HepG2 (cell line): Measurements from ENCODE around the gene POLR1H. TPM values are rescaled to one million over a fixed set of nuclear protein-coding genes. Genes with fewer than 3 reads are reported as not detected.

ENCODE experiments used
- CC2D1A ChIP-seq: sonication (generic); formaldehyde crosslinking; IDR thresholded peaks from 2 replicates; pipeline ENCODE4 v1.8.1; 2023; ENCODE audit warnings: mild to moderate bottlenecking, missing genetic modification reagents
- CREM ChIP-seq, 2 experiments: sonication (generic) in 1 of 2; formaldehyde crosslinking in 1 of 2; IDR thresholded peaks; 2 replicates each; pipeline versions ENCODE4 v1.4.0 to v1.6.1; 2016 to 2020; ENCODE audit warnings: antibody characterized with exemption in 1 of 2, mild to moderate bottlenecking in 1 of 2, missing genetic modification reagents in 1 of 2
- GRHL1 ChIP-seq: sonication (generic); formaldehyde crosslinking; conservative IDR thresholded peaks from 2 replicates; pipeline ENCODE4 v1.8.0; 2022; ENCODE audit warnings: missing genetic modification reagents
- IRX3 ChIP-seq: sonication (generic); formaldehyde crosslinking; IDR thresholded peaks from 2 replicates; pipeline ENCODE4 v1.8.1; 2023; ENCODE audit warnings: mild to moderate bottlenecking, low read depth, missing genetic modification reagents, borderline replicate concordance
- MTF2 ChIP-seq: sonication (generic); formaldehyde crosslinking; IDR thresholded peaks from 2 replicates; pipeline ENCODE4 v1.5.0; 2020; ENCODE audit warnings: missing genetic modification reagents, borderline replicate concordance
- NR2F2 ChIP-seq: IDR thresholded peaks from 2 replicates; pipeline ENCODE4 v1.6.1; 2012; ENCODE audit warnings: low read depth, inconsistent platforms, borderline replicate concordance
- PHF21A ChIP-seq: sonication (generic); formaldehyde crosslinking; IDR thresholded peaks from 2 replicates; pipeline ENCODE4 v1.5.0; 2020; ENCODE audit warnings: mild to moderate bottlenecking, missing genetic modification reagents
- RARA ChIP-seq: IDR thresholded peaks from 2 replicates; pipeline ENCODE4 v1.6.1; 2016; ENCODE audit warnings: missing genetic modification reagents, missing compliant biosample characterization
- SMARCE1 ChIP-seq: fragments of 450-650 bp; IDR thresholded peaks from 2 replicates; pipeline ENCODE4 v1.6.1; 2017; ENCODE audit warnings: borderline replicate concordance
- SRF ChIP-seq: IDR thresholded peaks from 2 replicates; pipeline ENCODE4 v1.6.1; 2011; ENCODE audit warnings: mild to moderate bottlenecking, low read depth, low read length, moderate library complexity
- ZBTB4 ChIP-seq: sonication (generic); formaldehyde crosslinking; IDR thresholded peaks from 2 replicates; pipeline ENCODE4 v1.4.0; 2020; ENCODE audit warnings: missing genetic modification reagents, mild to moderate bottlenecking, borderline replicate concordance
- ZKSCAN5 ChIP-seq: sonication (generic); formaldehyde crosslinking; IDR thresholded peaks from 2 replicates; pipeline ENCODE4 v1.5.1; 2020; ENCODE audit warnings: mild to moderate bottlenecking, missing genetic modification reagents
- ZNF281 ChIP-seq: sonication (generic); formaldehyde crosslinking; IDR thresholded peaks from 2 replicates; pipeline ENCODE4 v1.4.0; 2020; ENCODE audit warnings: missing genetic modification reagents, borderline replicate concordance
- ZNF335 ChIP-seq: sonication (generic); formaldehyde crosslinking; IDR thresholded peaks from 2 replicates; pipeline ENCODE4 v1.4.0; 2020; ENCODE audit warnings: missing genetic modification reagents
- polyA plus RNA-seq, 8 experiments: library from polyadenylated mRNA; depleted of rRNA in 3 of 8; stranded (reverse) in 7 of 8; unstranded in 1 of 8; fragments of >200 nt; fragmentation: Illumina TruSeq in 4 of 8; extraction: Trizol in 4 of 8; gene quantifications; 2 replicates each; pipeline versions ENCODE4 v1.2.1 to v1.2.3, GENCODE V29; 2011 to 2016; ENCODE audit warnings: low read depth in 4 of 8, missing spikeins in 1 of 8, mixed read lengths in 1 of 8; ENCODE audit not compliant: insufficient read depth in 1 of 8
- total RNA-seq, 5 experiments: library from RNA; depleted of rRNA; stranded (reverse); fragments of >200 nt; fragmentation: Illumina TruSeq; extraction: Trizol; gene quantifications; 2 replicates each; pipeline ENCODE4 v1.2.3, GENCODE V29; 2016; ENCODE audit warnings: low read depth in 1 of 5
- TF ChIP-seq, protein P1 (sequence below): sonication (generic); formaldehyde crosslinking; IDR thresholded peaks from 2 replicates; pipeline ENCODE4 v1.4.0; 2020; ENCODE audit warnings: mild to moderate bottlenecking, missing genetic modification reagents, borderline replicate concordance

POLR1H gene
- total and polyA plus RNA-seq, 2 of the 13 experiments (the other 11 are each of a cell fraction or from before 2014, with no cell fraction given): 61.4 to 79.8 TPM

- TF ChIP-seq GRHL1 (CRISPR knock-in tag): no peak
- peak; percentile 98 for TF ChIP-seq PHF21A (CRISPR knock-in tag)
- TF ChIP-seq ZBTB4: peak; percentile 82; the same call in 1 of the 2 replicates
- TF ChIP-seq RARA (CRISPR knock-in tag): peak; percentile 33
- TF ChIP-seq ZNF335 (CRISPR knock-in tag): peak; percentile 93
- TF ChIP-seq, protein P1, sequence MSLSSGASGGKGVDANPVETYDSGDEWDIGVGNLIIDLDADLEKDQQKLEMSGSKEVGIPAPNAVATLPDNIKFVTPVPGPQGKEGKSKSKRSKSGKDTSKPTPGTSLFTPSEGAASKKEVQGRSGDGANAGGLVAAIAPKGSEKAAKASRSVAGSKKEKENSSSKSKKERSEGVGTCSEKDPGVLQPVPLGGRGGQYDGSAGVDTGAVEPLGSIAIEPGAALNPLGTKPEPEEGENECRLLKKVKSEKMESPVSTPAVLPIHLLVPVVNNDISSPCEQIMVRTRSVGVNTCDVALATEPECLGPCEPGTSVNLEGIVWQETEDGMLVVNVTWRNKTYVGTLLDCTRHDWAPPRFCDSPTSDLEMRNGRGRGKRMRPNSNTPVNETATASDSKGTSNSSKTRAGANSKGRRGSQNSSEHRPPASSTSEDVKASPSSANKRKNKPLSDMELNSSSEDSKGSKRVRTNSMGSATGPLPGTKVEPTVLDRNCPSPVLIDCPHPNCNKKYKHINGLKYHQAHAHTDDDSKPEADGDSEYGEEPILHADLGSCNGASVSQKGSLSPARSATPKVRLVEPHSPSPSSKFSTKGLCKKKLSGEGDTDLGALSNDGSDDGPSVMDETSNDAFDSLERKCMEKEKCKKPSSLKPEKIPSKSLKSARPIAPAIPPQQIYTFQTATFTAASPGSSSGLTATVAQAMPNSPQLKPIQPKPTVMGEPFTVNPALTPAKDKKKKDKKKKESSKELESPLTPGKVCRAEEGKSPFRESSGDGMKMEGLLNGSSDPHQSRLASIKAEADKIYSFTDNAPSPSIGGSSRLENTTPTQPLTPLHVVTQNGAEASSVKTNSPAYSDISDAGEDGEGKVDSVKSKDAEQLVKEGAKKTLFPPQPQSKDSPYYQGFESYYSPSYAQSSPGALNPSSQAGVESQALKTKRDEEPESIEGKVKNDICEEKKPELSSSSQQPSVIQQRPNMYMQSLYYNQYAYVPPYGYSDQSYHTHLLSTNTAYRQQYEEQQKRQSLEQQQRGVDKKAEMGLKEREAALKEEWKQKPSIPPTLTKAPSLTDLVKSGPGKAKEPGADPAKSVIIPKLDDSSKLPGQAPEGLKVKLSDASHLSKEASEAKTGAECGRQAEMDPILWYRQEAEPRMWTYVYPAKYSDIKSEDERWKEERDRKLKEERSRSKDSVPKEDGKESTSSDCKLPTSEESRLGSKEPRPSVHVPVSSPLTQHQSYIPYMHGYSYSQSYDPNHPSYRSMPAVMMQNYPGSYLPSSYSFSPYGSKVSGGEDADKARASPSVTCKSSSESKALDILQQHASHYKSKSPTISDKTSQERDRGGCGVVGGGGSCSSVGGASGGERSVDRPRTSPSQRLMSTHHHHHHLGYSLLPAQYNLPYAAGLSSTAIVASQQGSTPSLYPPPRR (CRISPR knock-in tag): 0 out of 2 replicates have a peak, but pooled peaks have one; percentile 16
- 0 out of 2 replicates have a peak, but pooled peaks have one; percentile 52 for TF ChIP-seq MTF2 (CRISPR knock-in tag)
- TF ChIP-seq SMARCE1: no peak
- no peak for TF ChIP-seq ZKSCAN5
- TF ChIP-seq SRF: peak; percentile 50; the same call in 1 of the 2 replicates
- TF ChIP-seq CREM (IDR thresholded peaks at IDR 0.05): peak; percentile 99
- peak; percentile 82 for TF ChIP-seq CREM (CRISPR knock-in tag; IDR thresholded peaks at IDR 0.05)
- TF ChIP-seq ZNF281 (CRISPR knock-in tag): no peak; the same call in 1 of the 2 replicates
- no peak for TF ChIP-seq IRX3 (CRISPR knock-in tag)
- 0 out of 2 replicates have a peak, but pooled peaks have one; percentile 78 for TF ChIP-seq CC2D1A (CRISPR knock-in tag)
- 0 out of 2 replicates have a peak, but pooled peaks have one; percentile 6 for TF ChIP-seq NR2F2
These were observed at the start of gene POLR1H (continued) for GRCh38 chr6:30061092-30061857.
